ENCODE data around the gene SPOCK1.

SPOCK1 gene

DNA sequence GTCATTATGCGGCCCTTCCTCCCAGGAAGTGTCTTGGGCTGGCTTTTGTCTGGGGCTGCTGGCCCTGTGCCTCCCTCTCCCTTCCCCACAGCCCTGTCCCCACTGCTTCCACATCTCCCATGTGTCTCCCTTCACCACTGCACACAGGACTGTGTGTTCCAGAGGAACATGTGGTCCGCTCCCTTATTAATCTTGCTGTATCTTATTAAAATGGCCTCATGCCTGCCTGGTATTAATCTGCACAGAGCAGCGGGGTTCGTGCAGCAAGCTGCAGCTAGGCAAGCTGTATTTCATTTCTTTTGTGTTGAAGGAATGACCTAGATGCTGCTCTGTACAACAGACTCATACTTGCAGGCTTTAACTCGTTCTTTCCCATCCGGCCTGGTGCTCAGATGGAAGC is 130.5 kb downstream of the SPOCK1 start:
- DNase-seq (no peak), ATAC-seq (ENCODE audit: insufficient read depth, low read depth) (no peak)
- Histone ChIP-seq H3K4me1 (ENCODE audit: insufficient read depth, low read length) (no peaks in the 10 kb centered on the region), H3K9ac (ENCODE audit: low read depth, low read length) (no peak overlapping the region), H2AFZ (ENCODE audit: low read depth, low read length) (no peak overlapping the region), H4K20me1 (ENCODE audit: insufficient read depth, low read length) (no peaks in the 10 kb centered on the region), H3K27me3 (ENCODE audit: insufficient read depth, low read length, poor library complexity) (no peaks in the 10 kb centered on the region), H3K79me2 (ENCODE audit: insufficient read depth, low read length) (no peaks in the 10 kb centered on the region), H3K9me3 (ENCODE audit: insufficient read depth, low read length, severe bottlenecking) (no peaks in the 10 kb centered on the region), H3K27ac (ENCODE audit: low read length) (no peak overlapping the region), H3K4me2 (ENCODE audit: insufficient read depth, low read length) (no peak overlapping the region), H3K4me3 (ENCODE audit: low read depth in 1 of 2, low read length in 2 of 2) (no peak overlapping the region), H3K36me3 (ENCODE audit: insufficient read depth, low read length) (no peaks in the 10 kb centered on the region)
- TF ChIP-seq, protein P1, sequence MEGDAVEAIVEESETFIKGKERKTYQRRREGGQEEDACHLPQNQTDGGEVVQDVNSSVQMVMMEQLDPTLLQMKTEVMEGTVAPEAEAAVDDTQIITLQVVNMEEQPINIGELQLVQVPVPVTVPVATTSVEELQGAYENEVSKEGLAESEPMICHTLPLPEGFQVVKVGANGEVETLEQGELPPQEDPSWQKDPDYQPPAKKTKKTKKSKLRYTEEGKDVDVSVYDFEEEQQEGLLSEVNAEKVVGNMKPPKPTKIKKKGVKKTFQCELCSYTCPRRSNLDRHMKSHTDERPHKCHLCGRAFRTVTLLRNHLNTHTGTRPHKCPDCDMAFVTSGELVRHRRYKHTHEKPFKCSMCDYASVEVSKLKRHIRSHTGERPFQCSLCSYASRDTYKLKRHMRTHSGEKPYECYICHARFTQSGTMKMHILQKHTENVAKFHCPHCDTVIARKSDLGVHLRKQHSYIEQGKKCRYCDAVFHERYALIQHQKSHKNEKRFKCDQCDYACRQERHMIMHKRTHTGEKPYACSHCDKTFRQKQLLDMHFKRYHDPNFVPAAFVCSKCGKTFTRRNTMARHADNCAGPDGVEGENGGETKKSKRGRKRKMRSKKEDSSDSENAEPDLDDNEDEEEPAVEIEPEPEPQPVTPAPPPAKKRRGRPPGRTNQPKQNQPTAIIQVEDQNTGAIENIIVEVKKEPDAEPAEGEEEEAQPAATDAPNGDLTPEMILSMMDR (IDR thresholded peaks at IDR 0.05; ENCODE audit: borderline replicate concordance, extremely low read depth, low read length, poor library complexity, severe bottlenecking): no peak
- no peak for TF ChIP-seq EZH2 (IDR thresholded peaks at IDR 0.05; ENCODE audit: borderline replicate concordance, low read depth, low read length, severe bottlenecking)

DNA sequence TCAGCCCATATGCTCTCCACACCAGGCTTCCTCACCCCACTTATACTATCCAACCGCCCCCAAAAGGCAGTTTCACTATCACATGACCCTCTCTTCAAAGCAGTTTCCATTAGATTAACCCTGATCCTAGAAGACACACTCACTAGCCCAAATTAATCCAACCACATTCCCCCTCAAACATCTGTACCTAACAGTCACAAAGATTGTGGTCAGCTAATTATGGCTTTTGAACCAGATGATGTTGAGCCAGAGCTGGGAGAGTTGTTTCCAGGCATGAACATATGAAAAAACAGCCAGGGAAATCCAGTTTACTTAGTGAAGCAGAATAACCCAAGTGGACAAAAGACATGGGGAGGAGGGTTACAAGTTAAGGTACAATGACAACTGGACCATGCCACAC is 131.2 kb downstream of the SPOCK1 start:
- no peak overlapping the region for H3K4me3 ChIP-seq (ENCODE audit: low read depth in 1 of 2, low read length in 2 of 2)
- no peak overlapping the region for H3K27ac ChIP-seq (ENCODE audit: low read length)
- no peaks in the 10 kb centered on the region for H3K36me3 ChIP-seq (ENCODE audit: insufficient read depth, low read length)
- no peaks in the 10 kb centered on the region for H3K4me1 ChIP-seq (ENCODE audit: insufficient read depth, low read length)
- no peaks in the 10 kb centered on the region for H4K20me1 ChIP-seq (ENCODE audit: insufficient read depth, low read length)
- ATAC-seq (ENCODE audit: insufficient read depth, low read depth) (no peak), DNase-seq (no peak)
- H3K79me2 ChIP-seq (ENCODE audit: insufficient read depth, low read length): no peaks in the 10 kb centered on the region
- no peak overlapping the region for H3K4me2 ChIP-seq (ENCODE audit: insufficient read depth, low read length)
- no peaks in the 10 kb centered on the region for H3K9me3 ChIP-seq (ENCODE audit: insufficient read depth, low read length, severe bottlenecking)
- H3K27me3 ChIP-seq (ENCODE audit: insufficient read depth, low read length, poor library complexity): no peaks in the 10 kb centered on the region
- H2AFZ ChIP-seq (ENCODE audit: low read depth, low read length): no peak overlapping the region
- H3K9ac ChIP-seq (ENCODE audit: low read depth, low read length): no peak overlapping the region
- TF ChIP-seq EZH2 (IDR thresholded peaks at IDR 0.05; ENCODE audit: borderline replicate concordance, low read depth, low read length, severe bottlenecking): no peak

DNA sequence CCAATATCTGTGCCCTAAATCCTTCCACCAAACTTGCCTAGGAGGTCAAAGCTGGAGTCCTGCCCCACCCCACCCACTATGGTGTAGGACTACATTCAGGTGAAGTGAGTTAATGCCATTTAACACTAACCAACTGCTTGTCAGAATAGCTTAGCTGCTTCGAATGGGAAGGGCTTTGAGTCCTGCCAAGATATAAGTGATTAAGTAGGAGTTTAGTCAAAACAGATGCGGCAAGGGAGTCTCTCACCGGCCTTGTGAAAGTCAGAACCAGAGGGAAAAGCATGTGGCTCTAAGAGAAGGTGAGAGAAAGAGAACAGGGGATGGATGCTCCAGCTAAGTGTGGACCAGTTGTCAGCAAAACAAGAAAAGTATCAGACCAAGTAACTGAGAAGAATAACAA is 132.6 kb downstream of the SPOCK1 start:
- ATAC-seq (ENCODE audit: insufficient read depth, low read depth): no peak
- H3K9me3 ChIP-seq (ENCODE audit: insufficient read depth, low read length, severe bottlenecking): no peaks in the 10 kb centered on the region
- H3K4me2 ChIP-seq (ENCODE audit: insufficient read depth, low read length): no peak overlapping the region
- no peaks in the 10 kb centered on the region for H3K27me3 ChIP-seq (ENCODE audit: insufficient read depth, low read length, poor library complexity)
- H3K9ac ChIP-seq (ENCODE audit: low read depth, low read length): no peak overlapping the region
- no peak overlapping the region for H3K4me3 ChIP-seq (ENCODE audit: low read depth in 1 of 2, low read length in 2 of 2)
- H4K20me1 ChIP-seq (ENCODE audit: insufficient read depth, low read length): no peaks in the 10 kb centered on the region
- H2AFZ ChIP-seq (ENCODE audit: low read depth, low read length): no peak overlapping the region
- TF ChIP-seq EZH2 (IDR thresholded peaks at IDR 0.05; ENCODE audit: borderline replicate concordance, low read depth, low read length, severe bottlenecking): no peak
- TF ChIP-seq, protein P1 (IDR thresholded peaks at IDR 0.05; ENCODE audit: borderline replicate concordance, extremely low read depth, low read length, poor library complexity, severe bottlenecking): no peak
- no peak overlapping the region for H3K27ac ChIP-seq (ENCODE audit: low read length)
- DNase-seq: no peak
- no peaks in the 10 kb centered on the region for H3K36me3 ChIP-seq (ENCODE audit: insufficient read depth, low read length)
- H3K4me1 ChIP-seq (ENCODE audit: insufficient read depth, low read length): no peaks in the 10 kb centered on the region
- H3K79me2 ChIP-seq (ENCODE audit: insufficient read depth, low read length): no peaks in the 10 kb centered on the region

DNA sequence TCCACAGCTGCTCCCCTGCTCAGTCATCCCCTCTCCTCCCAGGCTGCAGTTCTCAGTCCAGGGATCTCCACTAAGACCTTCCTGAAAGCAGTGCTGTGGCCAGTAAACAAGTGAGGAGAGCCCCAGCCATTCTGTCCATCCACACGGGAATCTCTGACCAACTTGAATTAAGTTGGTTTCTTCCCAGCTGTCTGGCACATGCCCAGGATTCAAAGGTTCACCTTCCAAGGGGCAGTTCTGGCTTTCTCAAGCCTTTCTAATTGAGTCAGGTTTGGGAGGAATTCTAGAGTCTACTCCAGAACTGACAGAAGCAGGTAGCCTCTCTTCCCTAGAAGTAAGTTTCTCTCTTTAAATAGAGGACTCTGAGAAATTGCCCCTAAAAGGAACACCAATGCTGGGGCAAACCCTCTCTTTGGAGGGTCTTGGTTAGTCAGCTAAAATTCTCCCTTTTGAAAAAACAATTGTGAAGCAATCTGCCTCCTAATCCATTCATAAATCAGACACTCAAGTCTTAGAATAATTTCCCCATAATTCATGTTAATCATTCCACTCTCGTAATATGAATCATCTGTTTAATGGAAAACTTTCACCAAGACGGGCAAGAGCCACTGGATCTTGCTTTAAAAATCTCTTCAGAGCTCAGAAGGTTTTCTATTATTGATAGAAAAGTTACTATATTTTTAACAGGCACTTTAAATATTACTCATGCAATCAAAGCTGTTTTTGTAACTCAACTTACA is 133.8 kb downstream of the SPOCK1 start:
- ATAC-seq (ENCODE audit: insufficient read depth, low read depth) (no peak), DNase-seq (no peak)
- TF ChIP-seq, protein P1 (IDR thresholded peaks at IDR 0.05; ENCODE audit: borderline replicate concordance, extremely low read depth, low read length, poor library complexity, severe bottlenecking): no peak
- no peak for TF ChIP-seq EZH2 (IDR thresholded peaks at IDR 0.05; ENCODE audit: borderline replicate concordance, low read depth, low read length, severe bottlenecking)
- Histone ChIP-seq H3K9ac (ENCODE audit: low read depth, low read length) (no peak overlapping the region), H3K36me3 (ENCODE audit: insufficient read depth, low read length) (no peaks in the 10 kb centered on the region), H3K4me1 (ENCODE audit: insufficient read depth, low read length) (no peaks in the 10 kb centered on the region), H3K4me2 (ENCODE audit: insufficient read depth, low read length) (no peak overlapping the region), H3K79me2 (ENCODE audit: insufficient read depth, low read length) (no peaks in the 10 kb centered on the region), H4K20me1 (ENCODE audit: insufficient read depth, low read length) (no peaks in the 10 kb centered on the region), H3K27ac (ENCODE audit: low read length) (no peak overlapping the region), H3K9me3 (ENCODE audit: insufficient read depth, low read length, severe bottlenecking) (no peaks in the 10 kb centered on the region), H2AFZ (ENCODE audit: low read depth, low read length) (no peak overlapping the region), H3K27me3 (ENCODE audit: insufficient read depth, low read length, poor library complexity) (no peaks in the 10 kb centered on the region), H3K4me3 (ENCODE audit: low read depth in 1 of 2, low read length in 2 of 2) (no peak overlapping the region)
